NCI-H1048 (cell line): ENCODE measurements around the gene ZNF230.
A peak's percentile ranks its signal among the peaks of the same experiment; 100 is the strongest.

Experiments
- DNase-seq: peaks from one replicate; lab custom pipeline; 2025; lab: John Stamatoyannopoulos, UW

Gene ZNF230

GRCh38 chr19:44002566-44003460, at the start of gene ZNF230:
TSS of gene ZNF230 (plus strand) at chr19:44002957. CDS start at chr19:44007079, 4,122 bp downstream.
- DNase-seq: peak; percentile 77

DNA sequence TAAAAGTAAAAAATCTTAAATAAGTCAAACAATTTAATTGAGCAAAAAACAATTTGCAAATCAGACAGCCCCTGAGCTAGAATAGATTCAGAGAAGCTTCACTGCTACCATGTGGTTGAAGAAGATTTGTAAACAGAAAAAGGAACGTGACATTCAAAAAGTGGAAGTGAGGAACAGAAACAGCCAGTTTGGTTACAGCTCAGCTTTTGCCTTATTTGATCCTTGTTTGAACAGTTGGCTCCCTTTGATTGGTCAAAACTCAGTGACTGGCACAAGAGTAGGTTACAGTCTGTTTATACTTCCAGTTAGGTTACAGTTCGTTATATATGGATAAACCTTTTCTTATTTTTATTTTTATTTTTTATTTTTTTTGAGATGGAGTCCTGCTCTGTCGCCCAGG, 45.9 kb upstream of the ZNF230 start:
- no peak for DNase-seq

DNA sequence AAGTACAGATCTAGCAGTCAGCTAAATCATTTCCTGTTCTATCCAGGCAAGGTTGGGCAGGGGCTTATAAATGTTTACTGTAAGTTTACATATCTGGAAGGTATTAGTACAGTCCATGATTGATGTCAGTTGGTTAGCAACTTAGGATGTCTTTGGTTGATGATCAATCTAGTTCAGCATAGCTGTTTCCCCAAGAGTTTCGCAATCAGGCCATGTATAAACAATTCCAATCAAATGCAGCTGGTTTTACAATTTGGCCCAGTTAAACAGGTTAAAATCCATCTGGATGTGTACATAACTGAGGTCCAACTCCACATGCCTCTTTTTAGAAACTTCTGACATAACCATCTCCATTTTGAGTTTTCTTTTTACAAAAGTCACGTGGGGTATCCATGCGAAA, 44.9 kb upstream of the ZNF230 start:
- no peak for DNase-seq

DNA sequence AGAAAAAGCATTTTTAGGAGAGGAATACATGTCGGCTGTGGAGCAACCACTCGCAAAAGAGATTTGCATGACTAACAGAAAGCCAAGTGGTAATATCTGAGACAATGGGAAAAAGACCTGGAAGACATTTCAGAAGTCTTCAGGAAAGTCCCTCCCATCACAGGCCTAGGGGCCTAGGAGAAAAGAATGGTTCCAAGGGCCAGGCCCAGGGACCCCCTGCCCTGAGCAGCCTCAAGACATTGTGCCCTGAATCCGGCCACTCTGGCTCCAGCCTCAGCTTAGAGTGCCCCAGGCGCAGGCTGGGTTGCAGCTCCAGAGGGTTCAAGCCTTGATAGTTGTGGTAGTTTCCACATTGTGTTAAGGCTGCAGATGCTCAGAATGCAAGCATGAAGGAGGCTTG, 42.3 kb upstream of the ZNF230 start:
- no peak for DNase-seq

DNA sequence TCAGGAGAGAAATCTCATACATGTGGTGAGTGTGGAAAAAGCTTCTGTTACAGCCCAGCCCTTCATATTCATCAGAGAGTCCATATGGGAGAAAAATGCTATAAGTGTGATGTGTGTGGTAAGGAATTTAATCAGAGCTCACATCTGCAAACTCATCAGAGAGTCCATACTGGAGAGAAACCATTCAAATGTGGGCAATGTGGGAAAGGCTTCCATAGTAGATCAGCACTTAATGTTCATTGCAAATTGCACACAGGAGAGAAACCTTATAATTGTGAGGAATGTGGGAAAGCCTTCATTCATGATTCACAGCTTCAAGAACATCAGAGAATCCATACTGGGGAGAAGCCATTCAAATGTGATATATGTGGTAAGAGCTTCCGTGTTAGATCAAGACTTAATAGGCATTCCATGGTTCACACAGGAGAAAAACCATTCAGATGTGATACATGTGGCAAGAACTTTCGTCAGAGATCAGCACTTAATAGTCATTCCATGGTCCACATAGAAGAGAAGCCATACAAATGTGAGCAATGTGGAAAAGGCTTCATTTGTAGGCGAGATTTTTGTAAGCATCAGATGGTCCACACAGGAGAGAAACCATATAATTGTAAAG, 36.6 kb upstream of the ZNF230 start:
- no peak for DNase-seq

DNA sequence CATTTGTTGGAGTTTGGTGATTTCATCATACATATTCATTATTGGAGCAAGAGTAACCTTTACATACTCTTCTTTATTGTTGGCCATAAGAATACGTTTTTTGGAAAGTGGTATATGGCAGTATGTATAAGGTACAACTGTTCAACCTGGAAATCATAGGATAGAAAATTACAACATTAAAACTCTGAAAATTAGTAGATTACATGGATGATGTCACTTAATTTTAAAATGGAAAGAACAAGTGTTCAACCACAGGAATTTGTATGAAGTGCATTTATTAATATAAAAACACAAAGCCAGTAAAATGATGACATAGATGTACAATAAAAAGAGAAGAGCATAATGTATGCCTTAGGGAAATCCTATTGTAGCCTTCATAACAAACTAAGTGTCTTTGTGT, 26.0 kb upstream of the ZNF230 start:
- DNase-seq: no peak

GRCh38 chr19:43983544-43983911, 19.2 kb upstream of the ZNF230 start:
- DNase-seq: no peak

GRCh38 chr19:43983912-43984686, 18.7 kb upstream of the ZNF230 start, which contains the start of gene ZNF155:
TSS of gene ZNF155 (plus strand) at chr19:43984188. CDS start at chr19:43988544, 4,356 bp downstream.
- DNase-seq: peak; percentile 60

- no peak for DNase-seq
Observed at GRCh38 chr19:43984687-43985000, 18.1 kb upstream of the ZNF230 start.

DNA sequence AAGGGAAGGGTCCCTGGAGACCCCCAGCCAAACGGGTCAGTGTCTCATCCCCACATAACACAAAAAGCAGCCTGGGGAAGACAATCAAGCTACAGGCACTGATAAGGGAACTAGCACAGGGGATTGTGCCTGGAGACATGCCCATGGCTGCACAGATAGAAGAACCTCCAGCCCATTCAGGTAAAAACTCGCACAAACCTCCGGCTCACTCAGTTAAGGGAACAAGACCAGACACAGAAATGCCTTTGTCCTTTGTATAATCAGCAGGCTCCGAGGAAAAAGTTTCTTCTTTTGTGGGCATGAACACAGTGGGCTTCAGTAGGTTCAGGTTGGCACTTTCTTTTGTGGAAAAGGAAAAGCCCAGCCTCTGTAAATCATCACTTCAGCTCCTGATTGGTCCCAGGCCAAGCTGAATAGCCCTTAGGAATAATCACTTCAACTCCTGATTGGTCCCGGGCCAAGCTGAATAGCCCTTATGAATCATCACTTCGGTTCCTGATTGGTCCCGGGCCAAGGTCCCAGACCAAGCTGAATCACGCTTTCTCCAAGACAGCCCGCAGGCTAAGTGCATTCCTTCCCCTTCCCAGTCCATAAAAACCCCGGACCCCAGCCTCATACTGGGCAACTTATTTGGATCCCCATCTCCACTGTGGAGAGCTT, 5.0 kb upstream of the ZNF230 start:
- DNase-seq: no peak

DNA sequence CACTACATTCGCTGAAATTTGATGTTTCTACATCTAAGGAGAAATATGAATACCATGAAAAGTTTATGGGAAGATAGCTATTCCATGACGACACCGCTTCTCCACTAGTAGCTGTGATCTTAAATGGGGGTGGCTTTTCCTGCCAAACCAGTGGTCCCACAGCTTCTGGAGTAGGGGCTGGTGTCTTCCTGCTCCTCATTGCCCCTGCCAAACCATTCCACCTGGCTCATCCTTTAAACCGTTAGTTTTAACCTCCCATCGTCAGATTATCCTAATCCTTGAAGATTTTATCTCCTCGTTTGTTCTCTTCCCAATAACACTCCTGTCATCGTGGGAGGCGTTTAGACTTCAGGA, 568 bp upstream of the ZNF230 start:
- DNase-seq: no peak

DNA sequence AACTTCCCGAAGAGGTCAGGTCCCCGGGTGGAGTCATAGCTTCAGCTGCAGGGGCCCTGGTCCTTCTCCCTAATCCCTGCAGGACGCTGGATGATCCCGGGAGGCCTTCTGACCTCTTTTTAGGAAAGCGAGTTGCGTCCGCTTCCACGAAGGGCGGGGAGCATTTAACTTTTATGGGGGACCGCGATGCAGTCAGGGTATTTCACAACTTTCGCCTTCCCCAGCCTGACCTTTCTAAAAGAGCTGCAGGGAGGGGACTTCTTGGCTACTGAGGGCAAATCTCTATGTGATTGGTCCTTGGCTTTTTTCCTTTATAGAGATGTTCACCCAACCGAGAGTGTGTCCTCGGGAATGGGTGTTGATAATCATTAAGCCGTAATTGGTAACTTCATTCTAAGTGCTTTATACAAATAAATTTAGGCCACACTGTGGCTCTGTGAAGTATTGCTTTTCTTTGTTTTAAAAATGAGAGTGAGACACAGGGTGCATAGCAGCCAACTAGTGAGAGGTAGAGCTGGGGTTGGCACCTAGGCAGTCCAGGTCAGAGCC, 778 bp downstream of the ZNF230 start:
- no peak for DNase-seq

DNA sequence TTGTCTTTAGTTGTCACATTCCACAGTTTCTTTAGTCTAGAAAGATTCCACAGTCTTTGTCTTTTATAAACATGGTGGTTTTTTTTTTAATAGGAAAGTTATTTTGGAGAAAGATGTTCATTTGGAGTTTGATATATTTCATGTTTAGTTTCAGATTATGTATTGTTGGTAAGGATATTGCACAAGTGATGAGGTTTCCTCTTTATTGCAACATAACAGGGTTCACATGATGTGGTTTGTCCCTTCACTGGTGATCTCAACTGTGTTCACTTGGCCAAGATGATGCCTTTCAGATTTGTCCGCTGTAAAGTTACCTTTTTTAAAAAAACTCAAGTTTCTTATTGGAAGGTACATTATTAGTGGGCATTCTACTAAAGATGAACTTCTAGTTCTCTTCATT, 3.2 kb downstream of the ZNF230 start:
- DNase-seq: no peak

GRCh38 chr19:44007473-44007872, 4.7 kb downstream of the ZNF230 start:
- no peak for DNase-seq

DNA sequence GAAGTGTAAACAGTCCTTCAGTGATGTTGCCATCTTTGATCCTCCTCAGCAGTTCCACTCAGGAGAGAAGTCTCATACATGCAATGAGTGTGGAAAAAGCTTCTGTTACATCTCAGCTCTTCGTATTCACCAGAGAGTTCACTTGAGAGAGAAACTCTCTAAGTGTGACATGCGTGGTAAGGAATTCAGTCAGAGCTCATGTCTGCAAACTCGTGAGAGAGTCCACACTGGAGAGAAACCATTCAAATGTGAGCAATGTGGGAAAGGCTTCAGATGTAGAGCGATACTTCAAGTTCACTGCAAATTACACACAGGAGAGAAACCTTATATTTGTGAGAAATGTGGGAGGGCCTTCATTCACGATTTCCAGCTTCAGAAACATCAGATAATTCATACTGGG, 7.7 kb downstream of the ZNF230 start:
- DNase-seq: no peak

DNA sequence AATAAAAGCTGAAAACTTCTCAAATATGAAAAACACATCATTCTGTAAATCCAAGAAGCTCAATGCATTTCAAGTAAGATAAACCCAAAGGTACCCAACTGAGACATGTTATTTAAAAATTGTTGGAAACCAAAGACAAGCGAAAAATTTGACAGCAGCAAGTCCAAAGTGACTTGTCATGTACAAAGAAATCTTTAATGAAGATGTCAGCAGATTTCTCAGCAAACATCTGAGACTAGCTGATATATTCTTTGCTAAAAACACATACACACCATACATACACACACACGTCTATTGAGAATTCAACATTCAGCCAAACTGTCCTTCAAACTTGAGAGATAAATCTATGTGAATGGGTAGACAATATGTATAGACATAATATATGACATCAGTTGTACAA, 16.7 kb downstream of the ZNF230 start:
- no peak for DNase-seq

DNA sequence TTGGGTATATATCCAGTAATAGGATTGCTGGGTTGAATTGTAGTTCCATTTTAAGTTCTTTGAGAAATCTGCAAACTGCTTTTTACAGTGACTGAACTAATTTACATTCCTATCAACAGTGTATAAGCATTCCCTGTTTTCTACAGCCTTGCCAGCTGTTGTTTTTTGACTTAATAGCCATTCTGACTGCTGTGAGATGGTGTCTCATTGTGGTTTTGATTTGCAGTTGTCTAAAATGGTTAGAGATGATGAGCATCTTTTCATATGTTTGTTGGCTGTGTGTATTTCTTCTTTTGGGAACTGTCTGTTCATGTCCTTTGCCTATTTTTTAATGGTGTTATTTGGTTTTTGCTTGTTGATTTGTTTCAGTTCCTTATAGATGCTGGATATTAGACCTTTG, 18.5 kb downstream of the ZNF230 start:
- no peak for DNase-seq

DNA sequence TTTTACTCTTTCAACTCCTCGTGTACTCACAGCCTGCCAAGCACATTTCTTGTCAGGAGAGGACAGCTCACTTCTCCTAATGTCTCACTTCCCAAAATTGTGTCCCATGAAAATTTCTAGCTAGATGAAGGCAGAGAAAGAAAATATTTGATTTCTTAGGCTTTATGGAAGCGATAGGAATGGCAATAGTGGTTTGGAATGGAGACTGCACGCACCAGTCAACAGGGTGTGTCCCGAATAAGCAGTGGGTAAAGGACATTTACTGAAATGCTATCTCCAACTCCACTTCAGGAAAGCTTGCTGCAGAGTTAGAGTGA, 22.1 kb downstream of the ZNF230 start:
- DNase-seq: no peak

DNA sequence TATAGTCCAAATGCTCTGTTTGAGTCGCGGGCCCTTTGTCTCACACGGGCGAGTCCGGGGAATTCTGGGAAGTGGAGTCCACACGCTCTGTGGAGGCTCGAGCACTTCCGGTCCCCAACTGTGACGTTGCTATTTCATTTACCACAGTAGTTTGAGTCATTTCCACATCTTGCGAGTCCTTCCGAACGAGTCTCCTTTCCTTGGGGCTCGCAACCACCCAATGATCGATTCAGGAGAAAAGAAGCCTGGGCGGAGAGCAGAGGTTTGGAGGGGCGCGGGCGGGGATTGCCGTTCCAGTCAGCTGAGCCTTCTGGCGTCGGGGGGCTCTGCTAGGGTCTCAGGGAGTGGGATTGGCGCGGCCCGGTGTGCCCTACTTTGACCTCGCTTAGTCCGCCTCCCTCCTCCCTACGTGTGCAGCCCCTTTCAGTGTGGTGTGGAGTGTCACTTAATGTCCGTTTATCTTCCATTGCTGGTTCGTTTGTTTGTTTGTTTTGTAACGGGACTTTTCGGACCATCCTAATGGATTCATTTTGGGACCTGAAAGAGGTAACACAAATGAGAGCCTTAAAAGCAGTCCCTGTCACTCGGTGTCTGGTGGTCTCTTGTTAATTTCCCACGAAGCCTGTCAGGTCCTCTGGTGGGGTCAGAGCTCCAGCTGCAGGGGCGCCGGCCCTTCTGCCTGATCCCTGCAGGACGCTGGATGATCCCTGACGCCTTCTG, 22.6 kb downstream of the ZNF230 start, which contains the start of gene ZNF222:
Gene ZNF222, plus strand, starts transcription at position 163 of the 720 bp plus-strand sequence. Its CDS starts 58 bp downstream, at position 221.
- no peak for DNase-seq

DNA sequence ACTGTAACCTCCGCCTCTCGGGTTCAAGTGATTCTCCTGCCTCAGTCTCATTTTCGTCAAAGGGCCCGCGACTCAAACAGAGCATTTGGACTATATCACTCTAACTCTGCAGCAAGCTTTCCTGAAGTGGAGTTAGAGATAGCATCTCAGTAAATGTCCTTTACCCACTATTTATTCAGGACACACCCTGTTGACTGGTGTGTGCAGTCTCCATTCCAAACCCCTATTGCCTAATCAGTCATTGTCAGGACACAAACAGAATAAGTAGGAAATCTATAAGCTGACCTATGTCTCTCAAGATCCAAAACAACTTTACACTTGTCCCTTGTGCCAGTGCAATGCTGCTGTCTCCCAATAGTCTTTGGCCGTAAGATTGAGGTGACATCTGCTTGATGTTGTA, 23.9 kb downstream of the ZNF230 start:
- no peak for DNase-seq

- no peak for DNase-seq
Observed at GRCh38 chr19:44032001-44032610, 29.3 kb downstream of the ZNF230 start.
